Measurements from ENCODE around the gene PLAC8.
A peak's percentile ranks its signal among the peaks of the same experiment; 100 is the strongest.
"Not testable (repeated sequence)": the region's sequence is repeated elsewhere in the genome, so short reads cannot be mapped to it uniquely, and the experiment has no call there.

PLAC8 gene

DNA sequence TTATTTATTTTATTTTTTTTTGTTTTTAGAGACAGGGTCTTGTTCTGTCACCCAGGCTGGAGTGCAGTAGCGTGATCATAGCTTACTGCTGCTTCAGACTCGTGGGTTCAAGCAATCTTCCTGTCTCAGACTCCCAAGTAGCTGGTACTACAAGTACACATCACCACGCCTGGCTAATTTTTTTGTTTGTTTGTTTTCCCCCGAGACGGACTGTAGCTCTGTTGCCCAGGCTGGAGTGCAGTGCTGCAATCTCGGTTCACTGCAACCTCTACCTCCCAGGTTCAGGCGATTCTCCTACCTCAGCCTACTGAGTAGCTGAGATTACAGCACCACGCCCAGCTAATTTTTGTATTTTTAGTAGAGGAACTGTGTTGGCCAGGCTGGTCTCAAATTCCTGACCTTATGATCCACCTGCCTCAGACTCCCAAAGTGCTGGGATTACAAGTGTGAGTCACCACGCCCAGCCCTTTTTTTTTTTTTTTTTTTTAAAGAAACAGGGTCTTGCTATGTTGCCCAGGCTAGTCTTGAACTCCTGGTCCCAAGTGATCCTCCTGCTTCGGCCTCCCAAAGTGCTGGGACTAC is 47.4 kb downstream of the PLAC8 start:
- no peaks in the 10 kb centered on the region for H3K27me3 Mint-ChIP-seq (ENCODE audit: low read depth)

DNA sequence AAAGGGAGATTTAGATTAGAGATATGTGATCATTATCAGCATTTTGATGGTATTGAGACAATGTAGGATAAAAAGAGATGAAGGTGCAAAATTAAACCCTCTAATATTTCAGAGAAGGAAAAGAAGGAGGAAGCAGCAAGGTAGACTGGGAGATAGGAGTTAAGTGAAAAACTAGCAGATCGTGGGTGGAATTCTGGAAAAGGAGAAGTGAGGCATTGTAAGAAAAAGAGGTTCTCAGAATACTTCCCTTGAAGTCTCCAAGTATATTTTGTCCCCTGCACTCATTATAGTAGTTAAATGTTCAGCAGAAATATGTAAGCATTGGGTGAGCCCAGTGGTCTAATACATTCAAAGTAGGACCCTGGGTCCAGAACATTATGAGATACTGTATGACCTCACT is 49.3 kb downstream of the PLAC8 start:
- H3K4me1 Mint-ChIP-seq, result no peaks in the 10 kb centered on the region
- H3K36me3 Mint-ChIP-seq (ENCODE audit: low read depth), result peaks cover 63% of the 10 kb centered on the region
- no peak overlapping the region for H3K4me3 Mint-ChIP-seq
- TF ChIP-seq, protein P1, sequence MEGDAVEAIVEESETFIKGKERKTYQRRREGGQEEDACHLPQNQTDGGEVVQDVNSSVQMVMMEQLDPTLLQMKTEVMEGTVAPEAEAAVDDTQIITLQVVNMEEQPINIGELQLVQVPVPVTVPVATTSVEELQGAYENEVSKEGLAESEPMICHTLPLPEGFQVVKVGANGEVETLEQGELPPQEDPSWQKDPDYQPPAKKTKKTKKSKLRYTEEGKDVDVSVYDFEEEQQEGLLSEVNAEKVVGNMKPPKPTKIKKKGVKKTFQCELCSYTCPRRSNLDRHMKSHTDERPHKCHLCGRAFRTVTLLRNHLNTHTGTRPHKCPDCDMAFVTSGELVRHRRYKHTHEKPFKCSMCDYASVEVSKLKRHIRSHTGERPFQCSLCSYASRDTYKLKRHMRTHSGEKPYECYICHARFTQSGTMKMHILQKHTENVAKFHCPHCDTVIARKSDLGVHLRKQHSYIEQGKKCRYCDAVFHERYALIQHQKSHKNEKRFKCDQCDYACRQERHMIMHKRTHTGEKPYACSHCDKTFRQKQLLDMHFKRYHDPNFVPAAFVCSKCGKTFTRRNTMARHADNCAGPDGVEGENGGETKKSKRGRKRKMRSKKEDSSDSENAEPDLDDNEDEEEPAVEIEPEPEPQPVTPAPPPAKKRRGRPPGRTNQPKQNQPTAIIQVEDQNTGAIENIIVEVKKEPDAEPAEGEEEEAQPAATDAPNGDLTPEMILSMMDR (IDR thresholded peaks at IDR 0.05; ENCODE audit: unreplicated experiment in 3 of 3), result no peak
- no peaks in the 10 kb centered on the region for H3K27me3 Mint-ChIP-seq (ENCODE audit: low read depth)
- no peak overlapping the region for H3K27ac Mint-ChIP-seq
- no peaks in the 10 kb centered on the region for H3K9me3 Mint-ChIP-seq

More for the DNA sequence above, 47.4 kb downstream of the PLAC8 start:
- Mint-ChIP-seq H3K36me3 (ENCODE audit: low read depth) (peaks cover 57% of the 10 kb centered on the region), H3K27ac (no peak overlapping the region), H3K9me3 (no peaks in the 10 kb centered on the region), H3K4me3 (no peak overlapping the region), H3K4me1 (no peaks in the 10 kb centered on the region)
- TF ChIP-seq, protein P1 (IDR thresholded peaks at IDR 0.05; ENCODE audit: unreplicated experiment in 3 of 3), result no peak

DNA sequence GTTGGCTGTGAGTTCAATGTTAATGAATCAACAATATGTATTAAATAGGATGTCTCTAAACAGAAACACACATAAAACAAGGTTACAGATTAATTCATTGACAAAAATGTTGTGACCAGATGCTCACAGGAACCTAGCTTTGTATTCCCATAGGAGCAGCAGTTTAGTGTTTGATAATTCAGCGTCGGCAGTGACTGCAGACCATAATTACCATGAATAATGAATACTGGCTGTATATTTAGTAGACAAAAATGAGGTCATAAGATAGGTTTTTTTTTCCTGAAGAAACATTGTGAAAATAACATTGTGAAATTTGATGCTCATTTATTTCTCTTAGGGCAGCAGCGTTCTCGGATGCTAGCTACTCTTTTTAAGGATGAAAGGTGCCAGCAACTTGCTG is 51.8 kb downstream of the PLAC8 start:
- H3K9me3 Mint-ChIP-seq, result no peaks in the 10 kb centered on the region
- no peak overlapping the region for H3K27ac Mint-ChIP-seq
- no peak overlapping the region for H3K4me3 Mint-ChIP-seq
- no peaks in the 10 kb centered on the region for H3K4me1 Mint-ChIP-seq
- H3K27me3 Mint-ChIP-seq (ENCODE audit: low read depth), result no peaks in the 10 kb centered on the region
- TF ChIP-seq, protein P1 (IDR thresholded peaks at IDR 0.05; ENCODE audit: unreplicated experiment in 3 of 3), result no peak
- H3K36me3 Mint-ChIP-seq (ENCODE audit: low read depth), result peaks cover 63% of the 10 kb centered on the region

DNA sequence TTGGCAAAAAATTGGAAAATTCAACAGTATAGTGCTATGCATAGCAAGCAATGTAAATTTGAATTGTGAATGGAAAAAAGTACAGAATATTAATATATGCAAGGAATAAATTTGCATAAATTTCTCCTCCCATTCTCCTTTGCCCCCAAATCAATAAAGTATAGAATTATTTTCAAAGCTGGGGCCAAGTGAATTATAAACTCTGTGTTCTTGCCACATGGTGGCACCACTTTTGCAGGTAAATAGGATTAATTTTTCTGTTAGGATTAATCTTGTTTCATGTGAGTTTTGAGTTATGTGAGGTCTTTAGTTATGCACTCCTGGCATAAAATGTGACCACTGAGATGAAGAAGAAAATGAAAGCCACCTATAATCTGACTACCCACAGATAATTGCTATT is 59.6 kb downstream of the PLAC8 start:
- peaks cover 58% of the 10 kb centered on the region for H3K36me3 Mint-ChIP-seq (ENCODE audit: low read depth)
- no peaks in the 10 kb centered on the region for H3K27me3 Mint-ChIP-seq (ENCODE audit: low read depth)
- no peak overlapping the region for H3K27ac Mint-ChIP-seq
- H3K4me1 Mint-ChIP-seq, result no peaks in the 10 kb centered on the region
- no peaks in the 10 kb centered on the region for H3K9me3 Mint-ChIP-seq
- TF ChIP-seq, protein P1 (IDR thresholded peaks at IDR 0.05; ENCODE audit: unreplicated experiment in 3 of 3), result peak; percentile 6 to 39 (median 22)
- no peak overlapping the region for H3K4me3 Mint-ChIP-seq

DNA sequence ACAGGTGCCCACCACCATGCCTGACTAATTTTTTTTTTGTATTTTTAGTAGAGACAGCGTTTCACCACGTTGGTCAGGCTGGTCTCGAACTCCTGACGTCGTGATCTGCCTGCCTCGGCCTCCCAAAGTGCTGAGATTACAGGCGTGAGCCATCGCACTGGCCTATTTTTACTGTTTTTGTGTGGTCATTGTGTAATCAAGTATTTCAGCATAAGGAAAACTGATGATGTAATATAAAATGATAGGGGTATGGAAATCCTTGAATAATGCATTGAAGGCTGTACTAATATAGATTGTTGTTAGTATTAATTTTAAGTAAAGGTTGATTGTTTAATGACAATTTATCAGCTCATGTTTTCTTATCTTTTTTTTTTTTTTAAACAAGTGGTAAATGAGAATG is 65.7 kb downstream of the PLAC8 start:
- not testable (repeated sequence) for H3K9me3 Mint-ChIP-seq; H3K4me3 Mint-ChIP-seq; H3K27ac Mint-ChIP-seq; H3K4me1 Mint-ChIP-seq; H3K27me3 Mint-ChIP-seq (ENCODE audit: low read depth)
- H3K36me3 Mint-ChIP-seq (ENCODE audit: low read depth), result peaks cover 43% of the 10 kb centered on the region

DNA sequence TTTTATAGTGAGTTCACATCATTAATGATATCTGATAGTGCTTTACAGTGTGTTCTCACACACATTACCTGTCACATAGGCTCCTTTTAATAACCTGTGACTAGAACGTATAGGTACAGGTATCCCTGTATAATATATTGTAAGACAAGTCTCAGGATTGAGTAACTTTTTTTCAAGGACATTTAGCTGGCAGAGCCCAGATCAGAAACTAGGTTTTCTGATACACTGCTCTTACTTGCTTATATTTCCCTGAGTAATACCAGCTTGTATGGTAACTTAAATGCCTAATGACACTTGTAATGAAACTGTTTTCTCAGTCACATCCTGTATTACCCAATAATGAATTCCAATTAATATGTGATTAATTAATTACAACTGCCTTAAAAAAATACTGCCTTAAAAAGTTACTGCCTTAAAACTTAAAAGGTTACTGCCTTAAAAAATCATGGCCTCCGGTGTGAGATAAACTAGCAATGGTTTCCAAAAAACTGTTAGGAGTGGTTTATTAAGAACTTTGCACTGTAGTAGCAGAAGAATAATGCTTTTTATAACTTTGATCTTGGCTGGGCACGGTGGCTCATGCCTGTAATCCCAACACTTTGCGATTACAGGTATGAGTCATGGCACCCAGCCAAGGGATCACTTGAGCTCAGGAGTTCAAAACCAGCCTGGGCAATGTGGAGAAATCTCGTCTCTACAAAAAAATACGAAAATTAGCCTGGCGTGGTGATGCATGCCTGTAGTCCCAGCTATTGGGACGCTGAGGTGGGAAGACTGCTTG is 67.6 kb downstream of the PLAC8 start:
- no peaks in the 10 kb centered on the region for H3K4me1 Mint-ChIP-seq
- TF ChIP-seq, protein P1 (IDR thresholded peaks at IDR 0.05; ENCODE audit: unreplicated experiment in 3 of 3), result no peak
- H3K4me3 Mint-ChIP-seq, result no peak overlapping the region
- peaks cover 33% of the 10 kb centered on the region for H3K36me3 Mint-ChIP-seq (ENCODE audit: low read depth)
- no peak overlapping the region for H3K27ac Mint-ChIP-seq
- no peaks in the 10 kb centered on the region for H3K27me3 Mint-ChIP-seq (ENCODE audit: low read depth)
- no peaks in the 10 kb centered on the region for H3K9me3 Mint-ChIP-seq
